Liver (tissue), 3 donors: Measurements from ENCODE around the gene APOL3.

Experiments
- CTCF ChIP-seq: fragments of 150-350 bp; IDR thresholded peaks from 2 replicates; pipeline ENCODE4 v1.5.1; 2017; ENCODE audit warnings: improper control_type of control experiment, low read depth, low read length; ENCODE audit not compliant: missing input control
- FOXA1 ChIP-seq: IDR thresholded peaks from 2 replicates; pipeline ENCODE4 v1.6.1; 2016; ENCODE audit warnings: antibody characterized with exemption
- REST ChIP-seq: IDR thresholded peaks from 2 replicates; pipeline ENCODE4 v1.6.1; 2016; ENCODE audit warnings: antibody characterized with exemption, mild to moderate bottlenecking
- SP1 ChIP-seq: IDR thresholded peaks from 2 replicates; pipeline ENCODE4 v1.6.1; 2018; ENCODE audit warnings: antibody characterized with exemption, mild to moderate bottlenecking
- donor health status: healthy.
- donor health status: healthy.

- TF ChIP-seq CTCF (no peak), SP1 (no peak), FOXA1 (no peak), REST (no peak)
These were observed 19.1 kb downstream of the APOL3 start for GRCh38 chr22:36141481-36141880.
